Stimulated activated CD8-positive, alpha-beta memory T cell treated with anti-CD3 and anti-CD28 coated beads, Interleukin-15, amount 100 ng/mL, for 48 hours (primary cell): ENCODE results near the gene ZNF324.
"Not testable (repeated sequence)": the region's sequence is repeated elsewhere in the genome, so short reads cannot be mapped to it uniquely, and the experiment has no call there.

Experiments
- DNase-seq, 2 donors: peaks; one replicate each; pipeline ENCODE4 v3.0.0-alpha.2; 2020; ENCODE audit warnings: low read depth in 2 of 2

The ZNF324 gene

GRCh38 chr19:58471736-58472135 is 4.9 kb downstream of the ZNF324 start:
- DNase-seq, result no peak

GRCh38 chr19:58473775-58474174 is 6.9 kb downstream of the ZNF324 start:
- DNase-seq, result no peak

- DNase-seq, result no peak
Measured at GRCh38 chr19:58474291-58474996, 7.6 kb downstream of the ZNF324 start.

GRCh38 chr19:58474997-58475713 is 8.3 kb downstream of the ZNF324 start:
- DNase-seq, result no peak

- DNase-seq, result peak; percentile 95 to 96
Measured at GRCh38 chr19:58475714-58476497, 9.0 kb downstream of the ZNF324 start, which contains the start of gene ZNF446. Gene ZNF446 (plus strand): TSS chr19:58476352. CDS start chr19:58477219, 867 bp downstream.

- DNase-seq, result no peak
Measured at GRCh38 chr19:58476498-58477015, 9.7 kb downstream of the ZNF324 start.

GRCh38 chr19:58477130-58477529 is 10.2 kb downstream of the ZNF324 start:
- DNase-seq, result no peak

GRCh38 chr19:58477871-58478270 is 11.0 kb downstream of the ZNF324 start:
- no peak for DNase-seq

- no peak for DNase-seq
Measured at GRCh38 chr19:58479303-58479702, 12.4 kb downstream of the ZNF324 start.

- DNase-seq, result no peak
Measured at GRCh38 chr19:58479736-58480480, 13.0 kb downstream of the ZNF324 start.

- no peak for DNase-seq
Measured at GRCh38 chr19:58480481-58480830, 13.6 kb downstream of the ZNF324 start.

- no peak for DNase-seq
Measured at GRCh38 chr19:58480831-58481230, 14.0 kb downstream of the ZNF324 start.

- no peak for DNase-seq
Measured at GRCh38 chr19:58482372-58482771, 15.5 kb downstream of the ZNF324 start.

GRCh38 chr19:58483776-58484175 is 16.9 kb downstream of the ZNF324 start:
- no peak for DNase-seq

GRCh38 chr19:58484349-58484748 is 17.5 kb downstream of the ZNF324 start:
- not testable (repeated sequence) for DNase-seq

- DNase-seq, result no peak
Measured at GRCh38 chr19:58491393-58491792, 24.5 kb downstream of the ZNF324 start.

GRCh38 chr19:58492265-58492664 is 25.4 kb downstream of the ZNF324 start:
- no peak for DNase-seq

- DNase-seq, result no peak
Measured at GRCh38 chr19:58497634-58498170, 30.8 kb downstream of the ZNF324 start.

GRCh38 chr19:58498316-58499020 is 31.6 kb downstream of the ZNF324 start:
- no peak for DNase-seq
